ENCODE measurements around the gene RAMP2. TPM values are rescaled to one million over a fixed set of nuclear protein-coding genes. Genes with fewer than 3 reads are reported as not detected.

Gene RAMP2
- total and polyA plus RNA-seq, 2 experiments from 2014 or later, result 8.8 to 29.5 TPM

- Histone ChIP-seq H2AFZ (no peak overlapping the region), H3K4me3 (no peak overlapping the region), H3K4me1 (ENCODE audit: insufficient read depth) (no peaks in the 10 kb centered on the region), H3F3A (replicated peaks; ENCODE audit: low read depth) (no peaks in the 10 kb centered on the region), H3K27me3 (ENCODE audit: insufficient read depth) (peaks cover 9% of the 10 kb centered on the region; the same call in 1 of the 2 replicates), H3K79me2 (replicated peaks; ENCODE audit: insufficient read depth) (no peaks in the 10 kb centered on the region), H3K9me2 (ENCODE audit: insufficient read depth) (no peaks in the 10 kb centered on the region), H3K27ac (ENCODE audit: low read depth) (no peak overlapping the region), H3K4me2 (no peak overlapping the region), H4K20me1 (replicated peaks; ENCODE audit: insufficient read depth) (no peaks in the 10 kb centered on the region), H3K36me3 (ENCODE audit: insufficient read depth) (0 out of 2 replicates have a peak, but pooled peaks cover under 1% of the 10 kb centered on the region)
- peaks cover 4% of the 10 kb centered on the region; the same call in 1 of the 3 replicates for H3K9me3 Mint-ChIP-seq
- no peaks in the 10 kb centered on the region; the same call in 2 of the 3 replicates for H3K36me3 Mint-ChIP-seq (ENCODE audit: low read depth)
- DNase-seq (ENCODE audit: low spot score) (no peak), ATAC-seq (no peak)
- H3K4me1 Mint-ChIP-seq, result no peaks in the 10 kb centered on the region
- H3K4me3 Mint-ChIP-seq, result no peak overlapping the region
- H3K27ac Mint-ChIP-seq, result no peak overlapping the region
- peaks cover 10% of the 10 kb centered on the region for H3K27me3 Mint-ChIP-seq (ENCODE audit: insufficient read depth, low read depth, poor library complexity)
- TF ChIP-seq ZNF331 (CRISPR knock-in tag; IDR thresholded peaks at IDR 0.05; ENCODE audit: low read depth) (no peak), EZH2phosphoT487 (IDR thresholded peaks at IDR 0.05; ENCODE audit: unreplicated experiment) (no peak), CREB1 (CRISPR knock-in tag; IDR thresholded peaks at IDR 0.05; ENCODE audit: low read depth) (no peak), EZH2 (IDR thresholded peaks at IDR 0.05; ENCODE audit: low read depth, unreplicated experiment) (no peak), STAT1 (IDR thresholded peaks at IDR 0.05; ENCODE audit: unreplicated experiment) (no peak), JUNB (IDR thresholded peaks at IDR 0.05; ENCODE audit: unreplicated experiment) (no peak), ZNF462 (CRISPR knock-in tag; IDR thresholded peaks at IDR 0.05) (no peak), ZNF114 (CRISPR knock-in tag; IDR thresholded peaks at IDR 0.05) (no peak), NANOG (IDR thresholded peaks at IDR 0.05; ENCODE audit: borderline replicate concordance) (no peak), POLR2AphosphoS5 (IDR thresholded peaks at IDR 0.05; ENCODE audit: low read depth) (no peak)
- TF ChIP-seq, protein P1, sequence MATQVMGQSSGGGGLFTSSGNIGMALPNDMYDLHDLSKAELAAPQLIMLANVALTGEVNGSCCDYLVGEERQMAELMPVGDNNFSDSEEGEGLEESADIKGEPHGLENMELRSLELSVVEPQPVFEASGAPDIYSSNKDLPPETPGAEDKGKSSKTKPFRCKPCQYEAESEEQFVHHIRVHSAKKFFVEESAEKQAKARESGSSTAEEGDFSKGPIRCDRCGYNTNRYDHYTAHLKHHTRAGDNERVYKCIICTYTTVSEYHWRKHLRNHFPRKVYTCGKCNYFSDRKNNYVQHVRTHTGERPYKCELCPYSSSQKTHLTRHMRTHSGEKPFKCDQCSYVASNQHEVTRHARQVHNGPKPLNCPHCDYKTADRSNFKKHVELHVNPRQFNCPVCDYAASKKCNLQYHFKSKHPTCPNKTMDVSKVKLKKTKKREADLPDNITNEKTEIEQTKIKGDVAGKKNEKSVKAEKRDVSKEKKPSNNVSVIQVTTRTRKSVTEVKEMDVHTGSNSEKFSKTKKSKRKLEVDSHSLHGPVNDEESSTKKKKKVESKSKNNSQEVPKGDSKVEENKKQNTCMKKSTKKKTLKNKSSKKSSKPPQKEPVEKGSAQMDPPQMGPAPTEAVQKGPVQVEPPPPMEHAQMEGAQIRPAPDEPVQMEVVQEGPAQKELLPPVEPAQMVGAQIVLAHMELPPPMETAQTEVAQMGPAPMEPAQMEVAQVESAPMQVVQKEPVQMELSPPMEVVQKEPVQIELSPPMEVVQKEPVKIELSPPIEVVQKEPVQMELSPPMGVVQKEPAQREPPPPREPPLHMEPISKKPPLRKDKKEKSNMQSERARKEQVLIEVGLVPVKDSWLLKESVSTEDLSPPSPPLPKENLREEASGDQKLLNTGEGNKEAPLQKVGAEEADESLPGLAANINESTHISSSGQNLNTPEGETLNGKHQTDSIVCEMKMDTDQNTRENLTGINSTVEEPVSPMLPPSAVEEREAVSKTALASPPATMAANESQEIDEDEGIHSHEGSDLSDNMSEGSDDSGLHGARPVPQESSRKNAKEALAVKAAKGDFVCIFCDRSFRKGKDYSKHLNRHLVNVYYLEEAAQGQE (IDR thresholded peaks at IDR 0.05; ENCODE audit: unreplicated experiment), result no peak
- TF ChIP-seq, protein P2, sequence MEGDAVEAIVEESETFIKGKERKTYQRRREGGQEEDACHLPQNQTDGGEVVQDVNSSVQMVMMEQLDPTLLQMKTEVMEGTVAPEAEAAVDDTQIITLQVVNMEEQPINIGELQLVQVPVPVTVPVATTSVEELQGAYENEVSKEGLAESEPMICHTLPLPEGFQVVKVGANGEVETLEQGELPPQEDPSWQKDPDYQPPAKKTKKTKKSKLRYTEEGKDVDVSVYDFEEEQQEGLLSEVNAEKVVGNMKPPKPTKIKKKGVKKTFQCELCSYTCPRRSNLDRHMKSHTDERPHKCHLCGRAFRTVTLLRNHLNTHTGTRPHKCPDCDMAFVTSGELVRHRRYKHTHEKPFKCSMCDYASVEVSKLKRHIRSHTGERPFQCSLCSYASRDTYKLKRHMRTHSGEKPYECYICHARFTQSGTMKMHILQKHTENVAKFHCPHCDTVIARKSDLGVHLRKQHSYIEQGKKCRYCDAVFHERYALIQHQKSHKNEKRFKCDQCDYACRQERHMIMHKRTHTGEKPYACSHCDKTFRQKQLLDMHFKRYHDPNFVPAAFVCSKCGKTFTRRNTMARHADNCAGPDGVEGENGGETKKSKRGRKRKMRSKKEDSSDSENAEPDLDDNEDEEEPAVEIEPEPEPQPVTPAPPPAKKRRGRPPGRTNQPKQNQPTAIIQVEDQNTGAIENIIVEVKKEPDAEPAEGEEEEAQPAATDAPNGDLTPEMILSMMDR (conservative IDR thresholded peaks at IDR 0.05; ENCODE audit: low read depth in 2 of 2), result no peak
- TF ChIP-seq, protein P3, sequence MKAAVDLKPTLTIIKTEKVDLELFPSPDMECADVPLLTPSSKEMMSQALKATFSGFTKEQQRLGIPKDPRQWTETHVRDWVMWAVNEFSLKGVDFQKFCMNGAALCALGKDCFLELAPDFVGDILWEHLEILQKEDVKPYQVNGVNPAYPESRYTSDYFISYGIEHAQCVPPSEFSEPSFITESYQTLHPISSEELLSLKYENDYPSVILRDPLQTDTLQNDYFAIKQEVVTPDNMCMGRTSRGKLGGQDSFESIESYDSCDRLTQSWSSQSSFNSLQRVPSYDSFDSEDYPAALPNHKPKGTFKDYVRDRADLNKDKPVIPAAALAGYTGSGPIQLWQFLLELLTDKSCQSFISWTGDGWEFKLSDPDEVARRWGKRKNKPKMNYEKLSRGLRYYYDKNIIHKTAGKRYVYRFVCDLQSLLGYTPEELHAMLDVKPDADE (IDR thresholded peaks at IDR 0.05), result no peak
These were observed 43.9 kb downstream of the RAMP2 start for GRCh38 chr17:42804918-42805367.
